ENCODE results near the gene GMPR.

The GMPR gene

GRCh38 chr6:16285467-16286150 is 47.2 kb downstream of the GMPR start:
- no peak overlapping the region for H3K27ac ChIP-seq
- H3K36me3 ChIP-seq: peaks cover 0 to 6% (median 6%) of the 10 kb centered on the region in 3 donors
- TF ChIP-seq, protein P1, sequence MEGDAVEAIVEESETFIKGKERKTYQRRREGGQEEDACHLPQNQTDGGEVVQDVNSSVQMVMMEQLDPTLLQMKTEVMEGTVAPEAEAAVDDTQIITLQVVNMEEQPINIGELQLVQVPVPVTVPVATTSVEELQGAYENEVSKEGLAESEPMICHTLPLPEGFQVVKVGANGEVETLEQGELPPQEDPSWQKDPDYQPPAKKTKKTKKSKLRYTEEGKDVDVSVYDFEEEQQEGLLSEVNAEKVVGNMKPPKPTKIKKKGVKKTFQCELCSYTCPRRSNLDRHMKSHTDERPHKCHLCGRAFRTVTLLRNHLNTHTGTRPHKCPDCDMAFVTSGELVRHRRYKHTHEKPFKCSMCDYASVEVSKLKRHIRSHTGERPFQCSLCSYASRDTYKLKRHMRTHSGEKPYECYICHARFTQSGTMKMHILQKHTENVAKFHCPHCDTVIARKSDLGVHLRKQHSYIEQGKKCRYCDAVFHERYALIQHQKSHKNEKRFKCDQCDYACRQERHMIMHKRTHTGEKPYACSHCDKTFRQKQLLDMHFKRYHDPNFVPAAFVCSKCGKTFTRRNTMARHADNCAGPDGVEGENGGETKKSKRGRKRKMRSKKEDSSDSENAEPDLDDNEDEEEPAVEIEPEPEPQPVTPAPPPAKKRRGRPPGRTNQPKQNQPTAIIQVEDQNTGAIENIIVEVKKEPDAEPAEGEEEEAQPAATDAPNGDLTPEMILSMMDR (IDR thresholded peaks at IDR 0.05): no peak
- peak in 1 of 2 donors; percentile 62 for DNase-seq
- intact Hi-C loops (cut with DNase I; ENCODE audit: low total_unique reads): no loop called here
- H3K4me3 ChIP-seq: no peak overlapping the region
- H3K4me1 ChIP-seq: no peaks in the 10 kb centered on the region
- H3K9me3 ChIP-seq: no peaks in the 10 kb centered on the region
- no peaks in the 10 kb centered on the region for H3K27me3 ChIP-seq

DNA sequence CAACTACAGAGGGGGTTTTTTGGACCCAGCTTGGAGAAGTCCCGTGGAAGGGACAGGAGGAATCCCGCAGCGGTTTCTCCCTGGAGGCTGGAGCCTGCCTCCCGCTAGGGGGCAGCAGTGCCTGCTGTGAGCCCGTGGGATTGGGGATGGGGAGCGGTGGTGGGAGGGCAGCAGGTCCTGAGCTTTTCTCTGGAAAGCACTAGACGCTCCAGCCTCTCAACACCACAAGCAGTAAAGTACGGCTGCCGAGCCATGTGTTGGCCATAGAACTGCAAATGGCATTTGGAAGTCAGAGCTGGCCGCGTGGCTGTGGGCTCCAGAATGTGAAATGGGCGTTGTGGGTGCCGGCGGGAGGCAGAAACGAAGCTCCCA is 47.8 kb downstream of the GMPR start:
- Histone ChIP-seq H3K27me3 (no peaks in the 10 kb centered on the region), H3K36me3 (peaks cover 4 to 12% (median 6%) of the 10 kb centered on the region in 3 donors), H3K4me1 (no peaks in the 10 kb centered on the region), H3K27ac (no peak overlapping the region), H3K9me3 (no peaks in the 10 kb centered on the region), H3K4me3 (no peak overlapping the region)
- TF ChIP-seq, protein P1 (IDR thresholded peaks at IDR 0.05): peak; percentile 33 to 59
- intact Hi-C loops (cut with DNase I; ENCODE audit: low total_unique reads): no loop called here
- peak in 1 of 2 donors; percentile 67 for DNase-seq

DNA sequence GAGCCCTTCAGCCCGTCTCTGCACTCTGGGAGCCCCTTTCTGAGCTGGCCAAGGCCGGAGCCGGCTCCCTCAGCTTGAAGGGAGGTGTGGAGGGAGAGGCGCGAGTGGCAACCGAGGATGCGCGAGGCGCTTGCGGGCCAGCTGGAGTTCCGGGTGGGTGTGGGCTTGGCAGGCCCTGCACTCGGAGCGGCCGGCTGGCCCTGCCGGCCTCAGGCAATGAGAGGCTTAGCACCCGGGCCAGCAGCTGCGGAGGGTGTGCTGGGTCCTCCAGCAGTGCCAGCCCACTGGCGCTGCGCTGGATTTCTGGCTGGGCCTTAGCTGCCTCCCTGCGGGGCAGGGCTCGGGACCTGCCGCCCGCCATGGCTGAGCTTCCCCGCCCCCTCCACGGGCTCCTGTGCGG is 49.8 kb downstream of the GMPR start:
- Histone ChIP-seq H3K27me3 (no peaks in the 10 kb centered on the region), H3K4me1 (no peaks in the 10 kb centered on the region), H3K9me3 (no peaks in the 10 kb centered on the region), H3K4me3 (no peak overlapping the region), H3K27ac (no peak overlapping the region), H3K36me3 (peaks cover 0 to 30% (median 6%) of the 10 kb centered on the region in 3 donors)
- intact Hi-C loops (cut with DNase I; ENCODE audit: low total_unique reads): no loop called here
- TF ChIP-seq, protein P1 (IDR thresholded peaks at IDR 0.05): no peak
- DNase-seq: peak in 1 of 2 donors; percentile 50

GRCh38 chr6:16291739-16292138 is 53.4 kb downstream of the GMPR start:
- intact Hi-C loops (cut with DNase I; ENCODE audit: low total_unique reads): no loop called here
- Histone ChIP-seq H3K9me3 (no peaks in the 10 kb centered on the region), H3K27me3 (no peaks in the 10 kb centered on the region), H3K4me1 (no peaks in the 10 kb centered on the region), H3K36me3 (peaks cover 5 to 58% (median 15%) of the 10 kb centered on the region in 3 donors), H3K27ac (no peak overlapping the region), H3K4me3 (no peak overlapping the region)
- DNase-seq: peak in 1 of 2 donors; percentile 33
- TF ChIP-seq, protein P1 (IDR thresholded peaks at IDR 0.05): no peak

DNA sequence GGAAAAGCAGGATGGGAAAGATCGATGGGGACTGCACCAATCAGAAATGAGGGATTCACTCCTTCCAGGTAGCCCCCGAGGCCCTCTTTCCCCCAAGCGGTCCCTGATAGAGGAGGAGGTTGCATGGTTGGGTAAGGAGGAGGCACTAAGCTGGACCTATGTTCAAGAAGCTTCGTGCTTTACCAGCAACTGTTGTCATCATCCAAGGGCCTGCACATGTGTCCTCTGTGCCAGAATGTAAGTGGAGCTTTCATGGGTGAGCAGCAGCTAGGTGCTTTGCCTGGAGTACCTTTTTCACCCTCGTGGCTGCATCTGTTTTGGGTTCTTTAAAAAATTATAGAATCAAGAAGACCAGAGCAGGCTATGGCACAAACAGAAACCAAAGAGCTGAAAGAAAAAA is 54.0 kb downstream of the GMPR start:
- intact Hi-C loops (cut with DNase I; ENCODE audit: low total_unique reads): no loop called here
- DNase-seq: peak in 1 of 2 donors; percentile 33
- Histone ChIP-seq H3K27ac (no peak overlapping the region), H3K27me3 (no peaks in the 10 kb centered on the region), H3K9me3 (no peaks in the 10 kb centered on the region), H3K4me1 (no peaks in the 10 kb centered on the region), H3K36me3 (peaks cover 6 to 61% (median 16%) of the 10 kb centered on the region in 3 donors), H3K4me3 (no peak overlapping the region)
- TF ChIP-seq, protein P1 (IDR thresholded peaks at IDR 0.05): no peak

Data from tibial artery (tissue), 4 donors.